Measurements from ENCODE around the gene PYY.
"Not testable (repeated sequence)": the region's sequence is repeated elsewhere in the genome, so short reads cannot be mapped to it uniquely, and the experiment has no call there.

PYY gene

DNA sequence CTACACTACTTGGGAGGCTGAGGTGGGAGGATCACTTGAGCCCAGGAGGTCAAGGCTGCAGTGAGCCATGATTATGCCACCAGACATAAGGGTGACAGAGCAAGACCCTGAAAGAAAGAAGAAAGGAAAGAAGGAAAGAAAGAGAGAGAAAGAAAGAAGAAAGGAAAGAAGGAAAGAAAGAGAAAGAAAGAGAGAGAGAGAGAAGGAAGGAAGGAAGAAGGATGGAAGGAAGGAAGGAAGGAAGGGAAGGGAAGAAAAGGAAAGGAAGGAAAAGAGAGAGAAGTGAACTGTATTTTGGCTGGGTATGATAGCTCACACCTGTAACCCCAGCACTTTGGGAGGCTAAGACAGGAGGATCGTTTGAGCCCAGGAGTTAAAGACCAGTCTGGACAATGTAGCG lies 24.3 kb upstream of the PYY start:
- DNase-seq (ENCODE audit: low read depth): no peak

DNA sequence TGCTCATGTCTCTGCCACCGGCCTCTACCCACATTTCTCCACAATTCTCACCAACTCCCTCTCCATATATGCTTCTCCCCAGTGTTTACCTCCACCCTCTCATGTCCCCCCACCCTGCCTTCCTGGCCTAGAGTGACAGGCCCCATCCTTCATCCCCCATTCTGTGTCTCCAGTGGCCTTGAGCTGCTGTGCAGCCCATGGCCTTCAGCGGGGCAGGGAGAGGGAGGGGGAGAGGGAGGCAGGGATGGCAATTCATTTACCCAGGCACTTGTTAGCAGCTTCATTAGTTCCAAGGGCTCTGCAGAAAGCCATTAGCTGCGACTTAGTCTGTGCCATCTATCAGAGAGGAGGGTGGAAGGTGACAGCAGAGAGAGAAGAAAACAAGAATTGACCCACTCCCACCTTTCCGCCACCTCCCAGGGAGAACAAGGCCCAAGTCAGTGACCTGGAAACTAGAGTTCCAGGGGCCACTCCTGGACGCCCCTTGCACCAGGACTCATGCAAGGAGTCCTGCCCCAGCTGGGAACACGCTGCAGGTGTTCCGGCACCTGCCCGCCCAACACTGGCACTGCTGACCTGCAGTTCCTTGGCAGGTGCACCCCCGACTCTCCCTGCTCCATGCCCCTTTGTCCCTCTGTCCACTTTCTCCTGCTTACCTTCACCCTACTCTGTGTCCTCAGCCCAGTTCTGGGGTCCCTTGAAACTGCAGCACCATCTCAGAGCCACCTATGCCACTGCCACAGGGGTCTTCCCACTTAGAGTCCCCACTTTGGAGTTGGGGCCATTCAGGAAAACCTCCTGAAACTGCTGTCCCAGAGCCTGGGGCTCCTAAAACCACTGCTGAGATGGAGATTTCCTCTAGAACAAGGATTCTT lies 23.5 kb upstream of the PYY start:
- no peak for DNase-seq (ENCODE audit: low read depth)

- no peak for DNase-seq (ENCODE audit: low read depth)
Observed at GRCh38 chr17:43975898-43976297, 22.2 kb upstream of the PYY start.

GRCh38 chr17:43974382-43975266 lies 20.9 kb upstream of the PYY start:
- no peak for DNase-seq (ENCODE audit: low read depth)

DNA sequence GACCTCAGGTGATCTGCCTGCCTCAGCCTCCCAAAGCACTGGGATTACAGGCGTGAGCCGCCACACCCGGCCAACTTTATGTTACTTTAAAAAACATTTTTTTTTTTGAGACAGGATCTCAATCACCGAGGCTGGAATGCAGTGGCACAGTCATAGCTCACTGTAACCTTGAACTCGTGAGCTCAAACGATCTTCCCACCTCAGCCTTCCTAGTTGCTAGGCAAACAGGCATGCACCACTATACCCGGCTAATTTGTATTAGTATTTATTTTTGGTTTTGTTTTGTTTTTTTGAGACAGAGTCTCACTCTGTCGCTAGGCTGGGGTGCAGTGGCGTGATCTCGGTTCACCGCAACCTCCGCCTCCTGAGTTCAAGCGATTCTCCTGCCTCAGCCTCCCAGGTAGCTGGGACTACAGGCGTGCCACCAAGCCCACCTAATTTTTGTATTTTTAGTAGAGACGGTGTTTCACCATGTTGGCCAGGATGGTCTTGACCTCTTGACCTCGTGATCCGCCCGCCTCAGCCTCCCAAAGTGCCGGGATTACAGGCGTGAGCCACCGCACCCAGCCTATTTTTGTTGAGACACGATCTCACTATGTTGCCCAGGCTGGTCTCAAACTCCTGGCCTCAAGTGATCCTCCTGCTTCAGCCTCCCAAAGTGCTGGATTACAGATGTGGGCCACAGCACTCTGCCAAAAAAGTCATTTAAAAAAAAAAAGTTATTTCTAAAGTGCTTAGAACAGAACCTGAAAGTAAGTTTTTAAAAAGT lies 18.9 kb upstream of the PYY start:
- DNase-seq (ENCODE audit: low read depth): not testable (repeated sequence)

- DNase-seq (ENCODE audit: low read depth): not testable (repeated sequence)
Observed at GRCh38 chr17:43971436-43971835, 17.7 kb upstream of the PYY start.

DNA sequence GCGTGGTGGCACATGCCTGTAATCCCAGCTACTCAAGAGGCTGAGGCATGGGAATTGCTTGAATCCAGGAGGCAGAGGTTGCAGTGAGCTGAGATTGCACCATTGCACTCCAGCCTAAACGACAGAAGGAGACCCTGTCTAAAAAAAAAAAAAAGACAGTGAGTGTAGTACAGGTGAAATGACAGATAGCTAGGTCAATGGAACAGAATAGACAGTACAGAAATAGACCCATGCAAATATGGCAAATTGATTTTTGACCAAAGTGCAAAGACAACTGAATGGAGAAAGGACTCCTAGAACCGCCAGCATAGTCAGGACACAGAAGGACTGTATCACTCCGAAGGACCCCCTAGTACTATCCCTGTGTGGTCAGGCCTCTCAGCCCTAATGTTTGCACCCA lies 16.6 kb upstream of the PYY start:
- DNase-seq (ENCODE audit: low read depth): no peak

GRCh38 chr17:43967251-43967875 lies 13.6 kb upstream of the PYY start:
- no peak for DNase-seq (ENCODE audit: low read depth)

DNA sequence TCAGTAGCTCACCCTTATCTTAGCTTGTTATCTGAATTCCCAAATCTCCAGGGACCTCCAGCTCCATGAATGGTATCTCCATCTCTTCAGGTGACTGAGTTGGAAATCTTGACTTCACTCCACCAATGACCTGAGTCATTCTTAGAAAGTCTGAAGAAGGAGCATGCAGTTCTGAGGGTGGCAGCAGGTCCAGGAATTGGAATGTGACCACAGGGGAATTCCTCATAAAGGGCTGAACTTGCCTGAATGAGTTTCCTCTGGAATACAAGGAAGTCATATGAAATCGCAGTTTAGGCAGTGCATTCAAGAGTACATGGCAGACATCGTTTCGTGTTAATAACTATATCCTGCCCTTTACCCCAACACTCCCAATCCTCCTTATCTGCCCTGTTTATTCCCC lies 12.5 kb upstream of the PYY start:
- DNase-seq (ENCODE audit: low read depth): no peak

DNA sequence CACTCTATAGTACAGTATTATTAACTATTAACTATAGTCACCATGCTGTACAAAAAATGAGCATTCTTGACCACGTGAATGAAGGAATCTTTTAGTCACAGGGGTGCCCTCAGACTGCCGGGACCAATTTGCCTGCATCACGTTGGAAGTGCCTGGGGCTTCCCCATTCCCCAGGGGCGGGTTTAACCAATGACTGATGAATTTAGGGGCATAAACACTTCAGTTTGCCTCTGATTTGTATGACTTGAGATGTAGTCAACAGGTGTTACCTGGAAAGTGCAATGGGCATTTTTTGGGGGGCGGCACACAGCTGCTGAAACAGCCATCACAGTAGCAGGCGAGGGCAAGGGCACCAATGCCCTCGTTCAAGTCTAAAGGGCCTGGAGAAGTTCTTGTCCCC lies 8.7 kb upstream of the PYY start:
- DNase-seq (ENCODE audit: low read depth): no peak

- no peak for DNase-seq (ENCODE audit: low read depth)
Observed at GRCh38 chr17:43961954-43962353, 8.2 kb upstream of the PYY start.

- DNase-seq (ENCODE audit: low read depth): not testable (repeated sequence)
Observed at GRCh38 chr17:43961292-43961691, 7.6 kb upstream of the PYY start.

DNA sequence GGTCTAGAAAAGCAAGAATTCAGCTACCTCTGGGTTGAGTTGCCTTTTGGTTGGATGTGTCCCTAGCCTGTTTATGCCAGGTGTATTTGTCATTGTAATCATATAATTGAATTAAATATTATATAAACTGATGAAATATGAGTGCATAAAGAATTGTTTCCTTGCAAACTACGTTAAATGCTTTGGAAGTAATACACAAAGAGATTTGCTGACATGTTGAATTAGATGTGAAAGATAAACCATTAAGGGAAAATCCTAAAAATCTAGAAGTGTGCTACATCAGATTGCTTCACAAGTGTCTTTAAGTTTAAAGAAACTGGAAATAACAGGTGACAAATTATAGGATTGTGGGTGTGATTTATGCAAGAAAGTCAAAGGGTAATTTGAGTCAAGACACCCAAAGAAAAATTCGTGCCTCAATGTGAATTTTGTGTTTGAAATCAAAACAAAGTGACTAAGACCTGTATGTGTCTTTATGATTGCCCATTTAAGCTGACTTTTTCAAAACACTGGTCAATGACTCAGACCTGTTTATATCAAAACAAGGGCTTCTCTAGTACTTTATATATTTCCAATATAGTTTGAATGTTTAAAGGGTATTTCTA lies 5.1 kb upstream of the PYY start:
- no peak for DNase-seq (ENCODE audit: low read depth)

DNA sequence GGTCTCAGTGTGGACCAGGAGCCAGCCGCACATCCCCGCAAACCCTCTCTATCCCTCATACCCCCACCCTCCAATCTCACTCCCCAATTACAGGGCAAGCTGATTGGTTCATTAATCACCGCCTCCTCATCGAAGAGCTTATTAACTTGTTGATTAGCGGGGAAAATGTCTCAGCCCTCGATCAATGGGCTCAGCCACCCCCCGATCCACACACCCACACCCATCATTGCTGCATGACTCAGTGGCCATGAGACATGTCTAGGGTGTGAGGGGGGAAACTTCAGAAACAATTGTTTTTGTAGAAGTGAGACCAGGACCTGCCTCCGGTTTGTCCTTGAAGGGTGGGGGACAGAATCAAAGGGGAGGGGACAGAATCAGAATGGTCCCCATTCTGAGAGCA lies 2.5 kb upstream of the PYY start:
- no peak for DNase-seq (ENCODE audit: low read depth)

DNA sequence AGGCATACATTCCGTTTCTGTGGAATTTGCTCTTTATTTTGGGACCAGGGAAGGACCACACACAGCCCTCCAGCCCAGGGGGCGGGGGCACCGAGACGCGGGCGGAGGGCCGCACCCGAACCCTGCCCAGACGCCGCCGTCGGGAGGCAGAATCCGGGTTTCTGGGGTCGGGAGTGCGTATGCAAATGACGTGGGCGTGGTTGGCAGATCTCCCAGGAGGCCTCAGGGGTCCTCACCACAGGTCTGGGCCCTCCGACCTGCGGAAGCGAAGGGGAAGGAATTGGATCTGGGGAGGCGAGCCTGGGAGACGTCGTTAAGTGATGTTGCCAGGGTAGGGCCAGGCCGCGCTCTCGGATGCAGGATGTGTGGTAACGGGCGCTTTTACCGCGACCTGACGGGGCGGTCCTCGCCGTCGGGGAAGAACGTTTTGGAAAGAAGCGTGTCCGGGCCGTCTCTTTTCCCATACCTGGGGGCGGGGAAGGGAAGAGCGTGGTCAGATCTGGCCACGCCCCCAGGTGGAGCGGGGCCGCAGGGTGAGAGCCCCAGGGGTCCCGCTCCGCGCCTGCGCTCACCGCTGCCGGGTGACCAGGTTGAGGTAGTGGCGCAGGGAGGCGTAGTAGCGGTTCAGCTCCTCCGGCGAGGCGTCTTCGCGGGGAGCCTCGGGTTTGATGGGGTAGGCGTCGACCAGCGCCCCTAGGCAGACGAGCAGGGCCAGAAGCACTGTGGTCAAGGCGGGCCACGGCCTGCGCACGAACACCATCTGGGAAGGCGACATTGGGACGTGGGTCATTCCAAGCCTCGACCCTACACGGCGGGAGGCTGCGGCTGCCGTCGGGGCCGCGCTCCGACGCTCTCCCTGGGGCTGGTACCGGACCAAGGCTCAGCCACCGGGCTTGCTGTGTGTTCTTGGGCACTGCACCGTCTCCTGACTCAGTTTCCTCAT lies 745 bp downstream of the PYY start:
- no peak for DNase-seq (ENCODE audit: low read depth)

- DNase-seq (ENCODE audit: low read depth): no peak
Observed at GRCh38 chr17:43952351-43952723, 1.4 kb downstream of the PYY start.

- no peak for DNase-seq (ENCODE audit: low read depth)
Observed at GRCh38 chr17:43951750-43952149, 2.0 kb downstream of the PYY start.

GRCh38 chr17:43950554-43950953 lies 3.2 kb downstream of the PYY start:
- DNase-seq (ENCODE audit: low read depth): no peak

DNA sequence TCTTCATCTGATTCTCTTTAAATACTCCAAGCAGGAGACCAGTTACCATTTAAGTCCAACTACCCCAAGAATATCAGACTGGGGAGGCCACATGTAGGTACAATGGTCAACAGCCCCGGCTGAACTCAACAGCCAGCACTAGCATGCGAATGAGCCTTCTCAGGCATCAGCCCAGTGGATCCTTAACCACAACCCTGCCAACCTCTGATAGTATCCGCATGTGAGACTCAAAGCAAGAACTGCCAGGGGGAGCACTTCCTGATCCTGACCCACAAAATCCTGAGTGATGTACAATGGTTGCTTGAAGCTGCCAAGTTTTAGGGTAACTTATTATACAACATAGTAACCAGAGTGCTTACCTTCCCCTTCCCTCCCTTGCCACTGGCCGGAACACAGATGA lies 4.0 kb downstream of the PYY start:
- no peak for DNase-seq (ENCODE audit: low read depth)

DNA sequence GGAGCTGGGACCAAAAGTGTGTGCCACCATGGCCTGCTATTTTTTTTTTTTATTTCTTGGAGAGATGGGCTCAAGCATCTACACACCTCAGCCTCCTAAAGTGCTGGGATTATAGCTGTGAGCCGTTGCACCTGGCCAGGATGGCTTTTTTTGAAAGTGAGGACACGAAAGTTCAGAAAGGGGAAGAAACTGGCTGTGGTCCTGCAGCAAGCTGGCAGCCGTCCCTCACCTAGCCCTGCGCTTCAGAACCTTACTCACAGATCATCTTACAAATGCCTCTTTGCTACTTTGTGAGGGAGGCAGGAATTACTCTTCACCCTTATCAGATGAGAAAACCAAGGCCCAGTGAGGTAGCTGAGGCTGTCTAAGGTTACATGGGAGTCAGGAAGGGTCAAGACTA lies 7.0 kb downstream of the PYY start:
- no peak for DNase-seq (ENCODE audit: low read depth)
